Cerebellar cortex (tissue), 1 donor: Measurements from ENCODE around the gene SLC49A4.

Source experiments
- DNase-seq: peaks from one replicate; pipeline ENCODE4 v3.0.0-alpha.2; 2015; ENCODE audit warnings: low spot score

Gene SLC49A4

DNA sequence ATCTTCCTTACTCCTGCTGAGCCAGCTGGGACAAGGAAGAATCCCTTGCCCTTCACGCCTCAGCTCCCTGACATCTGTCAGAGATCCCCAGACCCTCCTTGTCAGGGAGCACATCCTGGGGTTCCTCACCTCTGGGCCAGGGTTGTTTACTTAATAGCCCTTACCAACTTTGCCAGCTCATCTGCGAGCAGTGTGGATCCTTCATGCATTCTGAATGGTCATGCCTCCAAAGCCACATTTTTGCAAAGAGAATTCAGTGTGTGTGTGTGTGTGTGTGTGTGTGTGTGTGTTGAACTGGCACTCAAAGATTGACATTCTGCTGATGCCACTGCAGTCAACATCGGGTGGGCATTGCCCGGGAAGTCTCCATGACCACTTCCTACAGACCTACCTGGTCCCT is 112.6 kb downstream of the SLC49A4 start:
- DNase-seq = no peak

DNA sequence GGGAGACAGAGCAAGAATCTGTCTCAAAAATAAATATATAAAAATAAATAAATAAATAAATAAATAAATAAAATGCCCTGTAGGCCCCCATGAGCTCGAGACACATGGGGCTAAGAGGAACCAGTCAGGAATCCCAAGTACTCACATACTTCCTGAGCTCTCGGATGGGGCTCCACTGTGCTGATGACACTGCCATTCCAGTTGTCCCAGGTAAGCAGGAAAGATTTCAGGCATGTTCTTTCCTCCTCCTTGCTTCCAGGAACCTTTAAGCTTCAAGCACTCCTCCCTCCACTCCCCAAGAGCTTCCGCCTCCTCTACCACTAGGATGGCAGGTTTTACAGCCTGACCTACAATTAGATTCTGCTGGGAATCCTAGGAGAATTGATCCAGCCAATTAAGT is 113.4 kb downstream of the SLC49A4 start:
- DNase-seq = no peak

GRCh38 chr3:122911901-122912300 is 117.0 kb downstream of the SLC49A4 start:
- no peak for DNase-seq

- DNase-seq = no peak
Observed at GRCh38 chr3:122912772-122913538, 118.1 kb downstream of the SLC49A4 start.

- DNase-seq = no peak
Observed at GRCh38 chr3:122913539-122914100, 118.8 kb downstream of the SLC49A4 start.

- no peak for DNase-seq
Observed at GRCh38 chr3:122915300-122916055, 120.6 kb downstream of the SLC49A4 start.

- no peak for DNase-seq
Observed at GRCh38 chr3:122916084-122916483, 121.2 kb downstream of the SLC49A4 start.

DNA sequence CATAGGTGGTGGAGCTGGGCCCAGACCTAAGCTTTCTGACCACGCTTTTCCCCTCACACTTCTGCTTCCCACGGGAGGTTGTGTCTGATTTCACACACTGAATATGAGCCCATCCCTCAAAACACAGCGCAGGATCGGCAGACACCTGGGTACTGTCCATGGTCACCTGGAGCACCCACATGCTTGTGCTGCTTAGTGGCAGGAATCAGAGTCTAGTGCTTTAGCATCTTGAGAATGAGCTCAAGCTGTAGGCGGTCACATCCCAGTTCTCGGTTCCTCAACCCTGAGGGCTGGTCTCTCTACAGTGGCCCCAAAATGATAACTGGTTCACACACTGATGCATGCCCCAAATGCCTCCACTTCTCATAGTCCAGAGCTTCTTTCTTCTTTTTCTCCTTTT is 121.7 kb downstream of the SLC49A4 start:
- DNase-seq = no peak

DNA sequence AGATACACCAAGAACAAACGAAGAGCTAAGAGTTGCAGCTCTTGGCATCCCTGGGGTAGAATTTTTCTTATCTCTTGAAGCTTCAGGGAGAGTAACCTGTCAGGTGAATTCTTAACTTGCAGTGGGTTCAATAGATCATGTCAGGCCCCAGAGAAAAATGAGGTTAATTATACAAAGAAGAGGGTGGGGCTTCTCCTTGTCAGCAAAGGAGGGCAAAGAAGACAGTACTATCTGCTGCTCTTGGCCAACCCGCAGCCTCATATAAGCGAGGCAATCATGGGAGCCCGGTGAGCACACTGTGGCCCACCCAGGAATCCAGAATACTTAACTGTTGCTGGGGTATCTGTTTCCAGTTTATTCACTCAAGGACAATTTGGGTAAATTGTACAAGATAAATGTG is 122.5 kb downstream of the SLC49A4 start:
- no peak for DNase-seq

- no peak for DNase-seq
Observed at GRCh38 chr3:122918576-122919290, 123.9 kb downstream of the SLC49A4 start.

DNA sequence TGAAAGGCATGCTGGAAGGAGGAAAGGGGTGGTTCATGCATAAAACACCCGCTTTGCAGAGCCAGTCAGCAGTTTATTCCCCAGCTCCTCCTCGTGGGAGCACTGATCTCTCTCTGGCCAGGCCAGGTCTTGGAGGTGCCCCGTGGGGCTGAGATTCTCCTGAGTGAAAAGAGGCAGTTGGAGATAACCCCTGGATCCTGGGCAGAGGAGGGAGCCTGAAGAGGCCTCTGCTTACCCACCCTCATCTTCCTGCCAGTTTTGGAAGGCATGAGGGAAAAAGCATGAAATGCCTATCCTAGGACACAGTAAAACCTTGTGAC is 124.4 kb downstream of the SLC49A4 start:
- no peak for DNase-seq

DNA sequence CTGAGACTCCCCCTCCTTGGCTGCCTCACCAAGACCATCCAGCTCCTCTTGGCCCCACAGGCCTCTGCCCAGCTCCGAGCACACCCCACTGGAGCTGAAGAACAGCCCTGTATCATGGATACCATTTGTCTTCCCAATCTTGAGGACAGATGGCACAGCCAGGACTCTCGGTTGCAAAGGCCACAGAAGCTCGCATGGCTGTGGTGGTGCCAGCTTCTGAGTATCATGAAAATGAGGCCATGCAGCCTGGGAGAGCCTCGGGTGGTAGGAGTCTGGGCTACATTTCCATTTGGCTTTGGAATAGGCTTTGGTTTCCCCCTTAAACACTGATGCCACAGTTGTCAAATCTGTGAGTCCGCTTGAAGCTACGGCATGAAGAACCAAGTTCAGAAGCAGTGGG is 126.1 kb downstream of the SLC49A4 start:
- no peak for DNase-seq

GRCh38 chr3:122921791-122922651 is 127.2 kb downstream of the SLC49A4 start:
- no peak for DNase-seq

GRCh38 chr3:122923611-122924010 is 128.7 kb downstream of the SLC49A4 start:
- DNase-seq = no peak

GRCh38 chr3:122924056-122924455 is 129.2 kb downstream of the SLC49A4 start:
- no peak for DNase-seq

GRCh38 chr3:122925756-122926155 is 130.9 kb downstream of the SLC49A4 start:
- no peak for DNase-seq

DNA sequence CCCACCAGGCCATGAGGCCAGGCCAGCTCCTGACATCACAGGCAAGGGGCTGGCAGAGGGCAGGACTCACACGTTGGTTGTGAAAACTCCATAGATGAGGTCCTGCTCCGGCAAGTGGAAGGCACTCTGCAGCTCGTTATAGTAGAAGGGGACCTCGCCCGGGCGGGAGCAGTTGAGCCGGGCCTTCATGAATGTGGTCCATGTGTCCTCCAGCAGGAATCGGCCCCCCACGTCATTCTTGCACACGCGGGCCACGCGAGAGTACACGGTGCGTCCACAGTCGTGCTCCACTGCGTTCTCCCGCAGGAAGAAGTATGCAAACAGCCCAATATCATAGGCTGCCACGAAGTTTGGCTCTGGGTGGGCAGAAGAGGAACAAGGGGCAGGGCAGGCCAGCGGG is 131.5 kb downstream of the SLC49A4 start:
- no peak for DNase-seq

DNA sequence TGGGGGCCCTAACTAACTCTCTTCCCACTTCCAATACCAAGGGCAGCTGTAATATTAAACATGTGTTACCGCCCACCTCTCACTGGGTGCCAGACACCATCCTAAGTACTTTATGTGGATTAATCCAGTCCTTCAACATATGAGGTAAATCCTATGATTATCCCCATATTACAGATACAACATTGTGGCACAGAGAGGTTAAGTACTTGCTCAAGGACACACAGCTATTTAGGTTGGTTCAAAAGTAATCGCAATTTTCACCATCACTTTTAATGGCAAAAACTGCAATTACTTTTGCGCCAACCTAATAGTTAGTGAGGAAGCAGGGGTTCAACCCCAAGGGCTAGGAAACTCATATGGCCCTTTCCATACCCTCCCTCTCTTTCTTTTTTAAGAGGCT is 131.9 kb downstream of the SLC49A4 start:
- no peak for DNase-seq

GRCh38 chr3:122927726-122928125 is 132.9 kb downstream of the SLC49A4 start:
- DNase-seq = no peak

- DNase-seq = no peak
Observed at GRCh38 chr3:122928396-122929187, 133.7 kb downstream of the SLC49A4 start.
